PC-3 (cell line): ENCODE data around the gene TUBGCP3.

ENCODE experiments used
- EZH2 ChIP-seq: fragments of 300-600 bp; sonication (generic); IDR thresholded peaks from one replicate; pipeline ENCODE4 v1.6.1; 2017; ENCODE audit warnings: antibody characterized with exemption, mild to moderate bottlenecking, low read length; ENCODE audit not compliant: unreplicated experiment
- TF ChIP-seq, protein P1 (sequence below): fragments of 300-600 bp; sonication (generic); conservative IDR thresholded peaks from 2 replicates; pipeline ENCODE4 v1.5.1; 2017; ENCODE audit warnings: antibody characterized with exemption, low read depth, mild to moderate bottlenecking, low read length

DNA sequence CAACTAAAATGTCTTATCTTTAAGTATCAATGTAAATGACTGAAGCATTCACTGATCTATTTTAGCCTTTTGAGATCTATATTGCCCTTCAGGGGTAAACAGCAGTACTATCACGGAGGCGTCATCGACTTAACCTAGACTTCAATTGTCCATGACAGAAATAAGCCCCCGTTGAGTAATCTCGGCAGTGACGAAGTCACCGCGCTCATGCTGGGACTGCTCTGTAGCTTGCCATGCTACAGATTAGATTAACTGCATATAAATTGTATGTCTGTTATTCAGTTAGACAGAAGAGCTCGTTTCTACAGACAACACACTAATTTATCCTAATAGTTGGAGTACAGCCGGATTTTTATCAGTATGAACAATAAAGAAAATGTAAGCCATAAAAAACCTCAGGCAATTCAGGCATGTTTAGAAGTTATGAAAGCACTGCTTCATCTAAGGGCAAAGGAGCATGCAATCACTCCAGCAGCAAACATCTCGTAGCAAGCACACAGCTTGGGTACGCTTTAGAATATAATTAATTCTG, 56.6 kb downstream of the TUBGCP3 start:
- TF ChIP-seq, protein P1, sequence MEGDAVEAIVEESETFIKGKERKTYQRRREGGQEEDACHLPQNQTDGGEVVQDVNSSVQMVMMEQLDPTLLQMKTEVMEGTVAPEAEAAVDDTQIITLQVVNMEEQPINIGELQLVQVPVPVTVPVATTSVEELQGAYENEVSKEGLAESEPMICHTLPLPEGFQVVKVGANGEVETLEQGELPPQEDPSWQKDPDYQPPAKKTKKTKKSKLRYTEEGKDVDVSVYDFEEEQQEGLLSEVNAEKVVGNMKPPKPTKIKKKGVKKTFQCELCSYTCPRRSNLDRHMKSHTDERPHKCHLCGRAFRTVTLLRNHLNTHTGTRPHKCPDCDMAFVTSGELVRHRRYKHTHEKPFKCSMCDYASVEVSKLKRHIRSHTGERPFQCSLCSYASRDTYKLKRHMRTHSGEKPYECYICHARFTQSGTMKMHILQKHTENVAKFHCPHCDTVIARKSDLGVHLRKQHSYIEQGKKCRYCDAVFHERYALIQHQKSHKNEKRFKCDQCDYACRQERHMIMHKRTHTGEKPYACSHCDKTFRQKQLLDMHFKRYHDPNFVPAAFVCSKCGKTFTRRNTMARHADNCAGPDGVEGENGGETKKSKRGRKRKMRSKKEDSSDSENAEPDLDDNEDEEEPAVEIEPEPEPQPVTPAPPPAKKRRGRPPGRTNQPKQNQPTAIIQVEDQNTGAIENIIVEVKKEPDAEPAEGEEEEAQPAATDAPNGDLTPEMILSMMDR, result no peak
- no peak for TF ChIP-seq EZH2
